22Rv1 (cell line): ENCODE measurements around the gene GRAMD2B.

Experiments used
- H3K27ac ChIP-seq: fragments of 450-650 bp; 2 replicates; pipeline ENCODE4 v1.5.1; 2017
- CTCF ChIP-seq: fragments of 450-650 bp; IDR thresholded peaks from 2 replicates; pipeline ENCODE4 v1.5.1; 2017; ENCODE audit warnings: mild to moderate bottlenecking
- ZFX ChIP-seq: fragments of 450-650 bp; IDR thresholded peaks from 2 replicates; pipeline ENCODE4 v1.6.1; 2017; ENCODE audit warnings: antibody characterized with exemption, borderline replicate concordance

The GRAMD2B gene

GRCh38 chr5:126413856-126414255 lies 9.4 kb upstream of the GRAMD2B start:
- no peak for TF ChIP-seq CTCF
- TF ChIP-seq ZFX, result no peak

GRCh38 chr5:126414874-126415502 lies 8.2 kb upstream of the GRAMD2B start:
- TF ChIP-seq ZFX, result no peak
- no peak for TF ChIP-seq CTCF
- H3K27ac ChIP-seq, result no peak overlapping the region

More at GRCh38 chr5:126413856-126414255, 9.4 kb upstream of the GRAMD2B start:
- H3K27ac ChIP-seq, result no peak overlapping the region

- TF ChIP-seq ZFX, result no peak
- no peak overlapping the region for H3K27ac ChIP-seq
Measured at GRCh38 chr5:126415789-126416188, 7.4 kb upstream of the GRAMD2B start.

GRCh38 chr5:126416266-126416925 lies 6.8 kb upstream of the GRAMD2B start:
- H3K27ac ChIP-seq, result no peak overlapping the region
- TF ChIP-seq CTCF (no peak), ZFX (no peak)

- no peak for TF ChIP-seq CTCF
- TF ChIP-seq ZFX, result no peak
- H3K27ac ChIP-seq, result no peak overlapping the region
Measured at GRCh38 chr5:126417178-126417577, 6.0 kb upstream of the GRAMD2B start.

GRCh38 chr5:126419102-126419501 lies 4.1 kb upstream of the GRAMD2B start:
- no peak overlapping the region for H3K27ac ChIP-seq
- TF ChIP-seq CTCF (no peak), ZFX (no peak)

GRCh38 chr5:126428421-126428820 lies 5.2 kb downstream of the GRAMD2B start:
- TF ChIP-seq ZFX (no peak), CTCF (no peak)
- no peak overlapping the region for H3K27ac ChIP-seq
